RWPE1 (cell line): ENCODE results near the gene STK4.
A peak's percentile ranks its signal among the peaks of the same experiment; 100 is the strongest.

Experiments used
- CTCF ChIA-PET: fragments of 350-600 bp; sonication (Branson Sonifier 250); formaldehyde crosslinking; extraction: SDS; loops from one replicate; lab custom pipeline; 2021; lab: Yijun Ruan, JAX
- POLR2A ChIA-PET: fragments of 400-600 bp; formaldehyde crosslinking; extraction: SDS; loops from one replicate; lab custom pipeline; 2020; ENCODE audit warnings: antibody characterized with exemption; ENCODE audit not compliant: low non-redundant PET; lab: Yijun Ruan, JAX
- DNase-seq: peaks from one replicate; pipeline ENCODE4 v3.0.0; 2012; ENCODE audit warnings: low spot score
- H3K27ac ChIP-seq: fragments of 450-650 bp; 2 replicates; pipeline ENCODE4 v1.5.1; 2017
- CTCF ChIP-seq: fragments of 450-650 bp; conservative IDR thresholded peaks from 2 replicates; pipeline ENCODE4 v1.5.1; 2017; ENCODE audit warnings: low read depth, mild to moderate bottlenecking

Gene STK4

GRCh38 chr20:45098103-45098773, 131.9 kb downstream of the STK4 start:
- no peak overlapping the region for H3K27ac ChIP-seq
- POLR2A ChIA-PET, result no interaction called here
- DNase-seq, result peak; percentile 46
- no peak for TF ChIP-seq CTCF
- CTCF ChIA-PET, result interaction anchor here (1.2 to 8.7 kb wide), 9 partner anchors 15 to 205 kb away, joined by 3 to 171 read pairs (median 23); partner anchors contain the start of gene WFDC5

- CTCF ChIA-PET, result interaction anchor here (0.5 to 8.7 kb wide), 8 partner anchors 12 to 1028 kb away, joined by 3 to 87 read pairs (median 4); partner anchors contain the start of gene WFDC5
- no peak for TF ChIP-seq CTCF
- DNase-seq, result no peak
- POLR2A ChIA-PET, result no interaction called here
- H3K27ac ChIP-seq, result no peak within 1 kb of the TSS
These were observed 134.4 kb downstream of the STK4 start, which contains the start of gene KCNS1 for GRCh38 chr20:45100563-45101245. Gene KCNS1 (minus strand): TSS chr20:45101127. CDS start chr20:45099236, 1,891 bp downstream.

- H3K27ac ChIP-seq, result no peak overlapping the region
- TF ChIP-seq CTCF, result no peak
- ChIA-PET POLR2A (no interaction called here), CTCF (interaction anchor here (0.5 to 1.4 kb wide), 6 partner anchors 57 to 1027 kb away, joined by 4 to 6 read pairs (median 4); no protein-coding TSS in a partner anchor)
- DNase-seq, result no peak
These were observed 135.1 kb downstream of the STK4 start for GRCh38 chr20:45101333-45101850.

GRCh38 chr20:45103072-45103471, 136.8 kb downstream of the STK4 start:
- ChIA-PET CTCF (interaction anchor here (0.9 to 1.3 kb wide), 3 partner anchors 9 to 190 kb away, joined by 4 to 5 read pairs (median 5); no protein-coding TSS in a partner anchor), POLR2A (no interaction called here)
- no peak for DNase-seq
- no peak for TF ChIP-seq CTCF
- no peak overlapping the region for H3K27ac ChIP-seq

- peak; percentile 58 for DNase-seq
- ChIA-PET CTCF (interaction anchor here (0.6 to 3.4 kb wide), 3 partner anchors 9 to 99 kb away, joined by 3 to 23 read pairs (median 12); no protein-coding TSS in a partner anchor), POLR2A (no interaction called here)
- TF ChIP-seq CTCF, result no peak
- no peak overlapping the region for H3K27ac ChIP-seq
These were observed 138.5 kb downstream of the STK4 start for GRCh38 chr20:45104786-45105185.

- CTCF ChIA-PET, result interaction anchor here (0.6 to 3.4 kb wide), 3 partner anchors 9 to 374 kb away, joined by 3 to 23 read pairs (median 12); no protein-coding TSS in a partner anchor
- POLR2A ChIA-PET, result interaction anchor here (0.6 kb wide), 1 partner anchor 368 kb away, joined by 3 read pairs; no protein-coding TSS in a partner anchor
- H3K27ac ChIP-seq, result no peak overlapping the region
- peak; percentile 57 for DNase-seq
- no peak for TF ChIP-seq CTCF
These were observed 139.0 kb downstream of the STK4 start for GRCh38 chr20:45105317-45105716.
